HCT116 (cell line): ENCODE results near the gene MICAL3. TPM values are rescaled to one million over a fixed set of nuclear protein-coding genes. Genes with fewer than 3 reads are reported as not detected.

Experiments used
- ATAC-seq: fragments of 200-7000 bp; cut with Tn5 transposase; 2 replicates; pipeline ENCODE4 v1.9.1; 2020; ENCODE audit warnings: mild to moderate bottlenecking, moderate library complexity
- BruUV-seq: library from RNA; stranded (reverse); fragments of 400-500 nt; replicated peaks from 2 replicates; lab custom pipeline; 2021; lab: Mats Ljungman, UMichigan
- CTCF ChIA-PET: fragments of 300-600 bp; sonication (Branson Sonifier 250); formaldehyde crosslinking; loops from one replicate; lab custom pipeline; 2021; ENCODE audit warnings: antibody characterized with exemption; lab: Charles Lee
- POLR2A ChIA-PET: fragments of 300-600, 350-600 bp; sonication (Branson Sonifier 250); formaldehyde crosslinking; loops from one replicate; lab custom pipeline; 2021; ENCODE audit warnings: antibody characterized with exemption; lab: Charles Lee
- RAD21 ChIA-PET, 2 experiments: fragments of 300-600 bp; sonication (Branson Sonifier 250); formaldehyde crosslinking; loops; one replicate each; lab custom pipeline; 2023; ENCODE audit warnings: low total read pairs in 2 of 2; ENCODE audit not compliant: uncharacterized antibody in 2 of 2, unreplicated experiment in 2 of 2, low non-redundant PET in 1 of 2; lab: Charles Lee
- DNase-seq: peaks from one replicate; pipeline ENCODE4 v3.0.0-alpha.2; 2010; ENCODE audit warnings: low read depth, low spot score
- H2AFZ ChIP-seq: fragments of 200-600 bp; shearing (Covaris generic), sonication (generic); 2 replicates; pipeline ENCODE4 v1.6.1; 2017; ENCODE audit warnings: low read depth, mixed run types, mixed read lengths, antibody characterized with exemption, low read length; ENCODE audit not compliant: poor library complexity, severe bottlenecking
- H3K27ac ChIP-seq: 2 replicates; pipeline ENCODE4 v1.5.1; 2012; ENCODE audit warnings: low read depth, low read length
- H3K27me3 ChIP-seq: fragments of 200-600 bp; sonication (generic); 2 replicates; pipeline ENCODE4 v1.6.1; 2016; ENCODE audit warnings: mixed run types, low read length, mixed read lengths; ENCODE audit not compliant: insufficient read depth
- H3K36me3 ChIP-seq, 2 experiments: fragments of 200-500 bp in 1 of 2; fragments of 200-600 bp in 1 of 2; sonication (Bioruptor generic) in 1 of 2; sonication (generic) in 1 of 2; 2 replicates each; pipeline versions ENCODE4 v1.5.1 to v1.6.1; 2014 to 2016; ENCODE audit warnings: low read length in 2 of 2, inconsistent platforms in 1 of 2, mixed read lengths in 1 of 2, mixed run types in 1 of 2; ENCODE audit not compliant: insufficient read depth in 2 of 2, control insufficient read depth in 1 of 2
- H3K4me1 ChIP-seq, 2 experiments: fragments of 200-600 bp in 1 of 2; sonication (generic) in 1 of 2; 2 replicates each; pipeline versions ENCODE4 v1.5.1 to v1.6.1; 2012 to 2017; ENCODE audit warnings: low read length in 2 of 2, inconsistent platforms in 1 of 2, mild to moderate bottlenecking in 1 of 2, mixed read lengths in 1 of 2, mixed run types in 1 of 2, moderate library complexity in 1 of 2; ENCODE audit not compliant: insufficient read depth in 2 of 2, control insufficient read depth in 1 of 2
- H3K4me2 ChIP-seq: fragments of 200-600 bp; sonication (generic); 2 replicates; pipeline ENCODE4 v1.6.1; 2017; ENCODE audit warnings: mixed run types, low read length, mixed read lengths
- H3K4me3 ChIP-seq, 2 experiments: fragments of 200-600 bp in 1 of 2; sonication (generic) in 1 of 2; replicated peaks in 1 of 2; 2 replicates each; pipeline ENCODE4 v1.5.1; 2011 to 2016; ENCODE audit warnings: low read length in 2 of 2, control low read depth in 1 of 2, low read depth in 1 of 2, mild to moderate bottlenecking in 1 of 2, mixed read lengths in 1 of 2, mixed run types in 1 of 2
- H3K79me2 ChIP-seq: fragments of 200-600 bp; sonication (generic); 2 replicates; pipeline ENCODE4 v1.6.1; 2017; ENCODE audit warnings: mild to moderate bottlenecking, mixed run types, low read length, moderate library complexity, mixed read lengths; ENCODE audit not compliant: insufficient read depth
- H3K9ac ChIP-seq: fragments of 200-600 bp; sonication (generic); 2 replicates; pipeline ENCODE4 v1.6.1; 2016; ENCODE audit warnings: low read length, mixed read lengths
- H3K9me2 ChIP-seq: fragments of 200-600 bp; sonication (generic), shearing (Covaris generic); 2 replicates; pipeline ENCODE4 v1.6.1; 2017; ENCODE audit warnings: mixed run types, mild to moderate bottlenecking, moderate library complexity; ENCODE audit not compliant: insufficient read depth
- H3K9me3 ChIP-seq, 2 experiments: fragments of 200-500 bp in 1 of 2; fragments of 200-600 bp in 1 of 2; sonication (Bioruptor generic) in 1 of 2; sonication (generic) in 1 of 2; 2 replicates each; pipeline ENCODE4 v1.6.1; 2014 to 2017; ENCODE audit warnings: low read length in 2 of 2, mixed read lengths in 2 of 2, inconsistent platforms in 1 of 2, low read depth in 1 of 2, mild to moderate bottlenecking in 1 of 2, mixed run types in 1 of 2, moderate library complexity in 1 of 2; ENCODE audit not compliant: control insufficient read depth in 1 of 2, insufficient read depth in 1 of 2
- H4K20me1 ChIP-seq: fragments of 200-600 bp; sonication (generic), shearing (Covaris generic); 2 replicates; pipeline ENCODE4 v1.6.1; 2017; ENCODE audit warnings: mixed run types, mild to moderate bottlenecking, moderate library complexity; ENCODE audit not compliant: insufficient read depth
- EGR1 ChIP-seq: IDR thresholded peaks from 2 replicates; pipeline ENCODE4 v1.6.1; 2012; ENCODE audit warnings: low read depth
- ELF1 ChIP-seq: IDR thresholded peaks from 2 replicates; pipeline ENCODE4 v1.6.1; 2012; ENCODE audit warnings: low read depth, borderline replicate concordance
- EZH2 ChIP-seq: fragments of 200-600 bp; sonication (generic); IDR thresholded peaks from 2 replicates; pipeline ENCODE4 v1.6.1; 2017; ENCODE audit warnings: antibody characterized with exemption, mixed run types
- FOSL1 ChIP-seq: IDR thresholded peaks from 2 replicates; pipeline ENCODE4 v1.6.1; 2012; ENCODE audit warnings: low read depth
- JUND ChIP-seq: IDR thresholded peaks from 2 replicates; pipeline ENCODE4 v1.6.1; 2012
- POLR2A ChIP-seq: IDR thresholded peaks from 2 replicates; pipeline ENCODE4 v1.7.0; 2011; ENCODE audit warnings: borderline replicate concordance; ENCODE audit not compliant: insufficient read depth, insufficient read length; ENCODE audit errors: extremely low read depth
- POLR2AphosphoS5 ChIP-seq: IDR thresholded peaks from 2 replicates; pipeline ENCODE4 v1.6.1; 2011; ENCODE audit warnings: mild to moderate bottlenecking, low read depth, low read length, moderate library complexity
- RAD21 ChIP-seq: IDR thresholded peaks from 2 replicates; pipeline ENCODE4 v1.6.1; 2012; ENCODE audit warnings: low read depth, mild to moderate bottlenecking
- REST ChIP-seq: IDR thresholded peaks from 2 replicates; pipeline ENCODE4 v1.6.1; 2012; ENCODE audit warnings: low read depth
- SIN3A ChIP-seq: IDR thresholded peaks from 2 replicates; pipeline ENCODE4 v1.6.1; 2012; ENCODE audit warnings: low read depth
- SRF ChIP-seq: IDR thresholded peaks from 2 replicates; pipeline ENCODE4 v1.6.1; 2012; ENCODE audit warnings: low read depth
- TCF7L2 ChIP-seq: IDR thresholded peaks from 2 replicates; pipeline ENCODE4 v1.7.0; 2011; ENCODE audit warnings: borderline replicate concordance, inconsistent platforms; ENCODE audit not compliant: insufficient read depth, insufficient read length; ENCODE audit errors: extremely low read depth
- YY1 ChIP-seq: IDR thresholded peaks from 2 replicates; pipeline ENCODE4 v1.6.1; 2011; ENCODE audit warnings: low read length, low read depth, moderate library complexity, mild to moderate bottlenecking; ENCODE audit not compliant: insufficient replicate concordance; ENCODE audit errors: extremely low read depth
- ZFX ChIP-seq: fragments of 450-650 bp; IDR thresholded peaks from 2 replicates; pipeline ENCODE4 v1.6.1; 2017
- ZNF274 ChIP-seq: fragments of 200-500 bp; sonication (Bioruptor generic); IDR thresholded peaks from 2 replicates; pipeline ENCODE4 v1.6.1; 2014; ENCODE audit warnings: mild to moderate bottlenecking, low read depth, low read length, inconsistent platforms
- intact Hi-C: fragments of 100-400 bp; cut with micrococcal nuclease; formaldehyde crosslinking; loops from 2 replicates; pipeline ENCODE4 v1.10.0; 2022
- total RNA-seq: library from RNA; stranded (reverse); gene quantifications from one replicate; pipeline ENCODE4 v1.2.1, GENCODE V29; 2021; ENCODE audit not compliant: unreplicated experiment
- TF ChIP-seq, protein P1 (sequence below): IDR thresholded peaks from 2 replicates; pipeline ENCODE4 v1.6.1; 2012
- TF ChIP-seq, protein P2 (sequence below): IDR thresholded peaks from 2 replicates; pipeline ENCODE4 v1.6.1; 2012
- TF ChIP-seq, protein P3 (sequence below), 3 experiments: fragments of 200-600 bp in 1 of 3; sonication (generic) in 1 of 3; IDR thresholded peaks in 2 of 3; conservative IDR thresholded peaks in 1 of 3; 2 replicates each; pipeline ENCODE4 v1.5.1; 2012 to 2017; ENCODE audit warnings: low read depth in 2 of 3, low read length in 2 of 3, antibody characterized with exemption in 1 of 3, borderline replicate concordance in 1 of 3, control low read depth in 1 of 3, mild to moderate bottlenecking in 1 of 3, mixed read lengths in 1 of 3, mixed run types in 1 of 3, moderate library complexity in 1 of 3; ENCODE audit not compliant: insufficient read depth in 1 of 3

Gene MICAL3
- total RNA-seq, 1 experiment from 2014 or later, result 30.8 TPM

DNA sequence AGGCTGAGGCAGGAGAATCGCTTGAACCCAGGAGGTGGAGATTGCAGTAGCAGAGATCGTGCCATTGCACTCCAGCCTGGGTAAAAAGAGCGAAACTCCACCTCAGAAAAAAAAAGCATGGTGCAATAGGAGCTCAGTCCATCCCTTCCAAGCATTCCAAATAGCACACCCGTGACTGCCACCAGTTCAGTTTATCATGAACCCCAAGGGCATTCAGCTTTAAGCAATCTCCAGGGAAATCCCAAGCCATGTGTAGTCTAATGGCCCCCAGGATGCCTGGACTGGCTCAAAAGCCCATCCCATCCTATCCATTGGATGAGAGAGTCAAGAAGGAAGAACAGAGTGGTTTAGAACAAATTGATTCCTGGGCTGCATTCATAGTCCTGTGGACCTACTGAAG, 16.2 kb downstream of the MICAL3 start:
- no peaks in the 10 kb centered on the region for H3K27me3 ChIP-seq
- no peak overlapping the region for H3K4me2 ChIP-seq
- peaks cover 3 to 12% of the 10 kb centered on the region in 2 experiments; a peak in 2 of 4 replicates for H3K4me1 ChIP-seq
- BruUV-seq, result no TSS peak
- no peak for ATAC-seq
- H4K20me1 ChIP-seq, result no peaks in the 10 kb centered on the region
- CTCF ChIA-PET, result no interaction called here
- RAD21 ChIA-PET, result no interaction called here
- no peak overlapping the region for H3K27ac ChIP-seq
- H3K9me2 ChIP-seq, result no peaks in the 10 kb centered on the region
- H3K36me3 ChIP-seq, result no peaks in the 10 kb centered on the region
- intact Hi-C loops, result no loop called here
- H3K79me2 ChIP-seq, result no peaks in the 10 kb centered on the region
- POLR2A ChIA-PET, result no interaction called here
- TF ChIP-seq YY1 (no peak), JUND (no peak), POLR2AphosphoS5 (no peak), EGR1 (no peak), ELF1 (no peak), ZFX (no peak), SRF (no peak), ZNF274 (no peak), EZH2 (no peak), REST (no peak), RAD21 (no peak), SIN3A (no peak), POLR2A (no peak), TCF7L2 (no peak), FOSL1 (no peak)
- TF ChIP-seq, protein P1, sequence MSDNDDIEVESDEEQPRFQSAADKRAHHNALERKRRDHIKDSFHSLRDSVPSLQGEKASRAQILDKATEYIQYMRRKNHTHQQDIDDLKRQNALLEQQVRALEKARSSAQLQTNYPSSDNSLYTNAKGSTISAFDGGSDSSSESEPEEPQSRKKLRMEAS, result no peak
- TF ChIP-seq, protein P2, sequence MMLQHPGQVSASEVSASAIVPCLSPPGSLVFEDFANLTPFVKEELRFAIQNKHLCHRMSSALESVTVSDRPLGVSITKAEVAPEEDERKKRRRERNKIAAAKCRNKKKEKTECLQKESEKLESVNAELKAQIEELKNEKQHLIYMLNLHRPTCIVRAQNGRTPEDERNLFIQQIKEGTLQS, result no peak
- TF ChIP-seq, protein P3, sequence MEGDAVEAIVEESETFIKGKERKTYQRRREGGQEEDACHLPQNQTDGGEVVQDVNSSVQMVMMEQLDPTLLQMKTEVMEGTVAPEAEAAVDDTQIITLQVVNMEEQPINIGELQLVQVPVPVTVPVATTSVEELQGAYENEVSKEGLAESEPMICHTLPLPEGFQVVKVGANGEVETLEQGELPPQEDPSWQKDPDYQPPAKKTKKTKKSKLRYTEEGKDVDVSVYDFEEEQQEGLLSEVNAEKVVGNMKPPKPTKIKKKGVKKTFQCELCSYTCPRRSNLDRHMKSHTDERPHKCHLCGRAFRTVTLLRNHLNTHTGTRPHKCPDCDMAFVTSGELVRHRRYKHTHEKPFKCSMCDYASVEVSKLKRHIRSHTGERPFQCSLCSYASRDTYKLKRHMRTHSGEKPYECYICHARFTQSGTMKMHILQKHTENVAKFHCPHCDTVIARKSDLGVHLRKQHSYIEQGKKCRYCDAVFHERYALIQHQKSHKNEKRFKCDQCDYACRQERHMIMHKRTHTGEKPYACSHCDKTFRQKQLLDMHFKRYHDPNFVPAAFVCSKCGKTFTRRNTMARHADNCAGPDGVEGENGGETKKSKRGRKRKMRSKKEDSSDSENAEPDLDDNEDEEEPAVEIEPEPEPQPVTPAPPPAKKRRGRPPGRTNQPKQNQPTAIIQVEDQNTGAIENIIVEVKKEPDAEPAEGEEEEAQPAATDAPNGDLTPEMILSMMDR (IDR thresholded peaks at IDR 0.05 in 2 of 3, conservative IDR thresholded peaks at IDR 0.05 in 1 of 3; ENCODE audit: borderline replicate concordance in 1 of 3, insufficient read depth in 1 of 3, low read depth in 2 of 3, low read length in 2 of 3), result no peak
- TF ChIP-seq, all 23 proteins: peak for 0
- DNase-seq, result no peak
- Histone ChIP-seq H3K9ac (no peak overlapping the region), H2AFZ (no peak overlapping the region), H3K9me3 (no peaks in the 10 kb centered on the region), H3K4me3 (no peak overlapping the region)
